ENCODE measurements around the gene CAMKMT. TPM values are rescaled to one million over a fixed set of nuclear protein-coding genes. Genes with fewer than 3 reads are reported as not detected.
A peak's percentile ranks its signal among the peaks of the same experiment; 100 is the strongest.

Gene CAMKMT
- total RNA-seq, 6 donors from 2014 or later, result 7.7 to 17.8 (median 12.2) TPM

DNA sequence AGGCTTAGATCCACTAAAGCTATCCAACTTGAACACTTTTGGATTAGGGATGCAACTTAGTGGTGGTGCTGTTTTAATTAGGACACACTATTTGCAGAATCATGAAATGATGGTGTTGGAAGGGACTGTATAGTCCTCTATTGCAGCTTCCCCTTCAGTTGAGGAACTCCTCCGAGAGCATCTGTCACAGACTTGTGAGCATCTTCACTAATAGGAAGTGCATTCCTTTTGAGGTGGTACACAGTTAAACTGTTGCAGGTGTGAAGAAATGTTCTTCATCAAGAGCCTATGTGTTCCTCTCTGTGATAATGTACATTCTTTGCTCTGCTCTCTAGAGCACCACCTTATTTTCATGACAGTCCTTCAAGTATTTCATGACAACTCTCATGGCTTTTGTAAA is 197.4 kb downstream of the CAMKMT start:
- H3K27ac ChIP-seq, result no peak overlapping the region
- TF ChIP-seq CTCF (IDR thresholded peaks at IDR 0.05) (no peak), POLR2A (IDR thresholded peaks at IDR 0.05) (no peak), EP300 (IDR thresholded peaks at IDR 0.05) (no peak), POLR2AphosphoS5 (IDR thresholded peaks at IDR 0.05) (no peak)
- no peaks in the 10 kb centered on the region for H3K27me3 ChIP-seq
- DNase-seq (no peak), ATAC-seq (ENCODE audit: low FRiP score in 2 of 2) (no peak)
- WGBS, 2 donors, result 65 to 70% methylated on average over 1 of the region's 1 CpG
- H3K9me3 ChIP-seq, result no peaks in the 10 kb centered on the region
- no peaks in the 10 kb centered on the region for H3K36me3 ChIP-seq
- H3K4me1 ChIP-seq, result no peaks in the 10 kb centered on the region
- H3K4me3 ChIP-seq, result no peak overlapping the region

GRCh38 chr2:44560352-44560751 is 198.6 kb downstream of the CAMKMT start:
- no peak overlapping the region for H3K4me3 ChIP-seq
- TF ChIP-seq CTCF (IDR thresholded peaks at IDR 0.05) (peak in 1 of 6 experiments; percentile 11), POLR2AphosphoS5 (IDR thresholded peaks at IDR 0.05) (no peak), POLR2A (IDR thresholded peaks at IDR 0.05) (no peak), EP300 (IDR thresholded peaks at IDR 0.05) (no peak)
- H3K27me3 ChIP-seq, result no peaks in the 10 kb centered on the region
- no peaks in the 10 kb centered on the region for H3K9me3 ChIP-seq
- no peaks in the 10 kb centered on the region for H3K4me1 ChIP-seq
- no peaks in the 10 kb centered on the region for H3K36me3 ChIP-seq
- no peak overlapping the region for H3K27ac ChIP-seq
- ATAC-seq (ENCODE audit: low FRiP score in 2 of 2) (no peak), DNase-seq (no peak)
- WGBS, 2 donors, result 85 to 86% methylated on average over 4 of the region's 4 CpGs

GRCh38 chr2:44560941-44561340 is 199.2 kb downstream of the CAMKMT start:
- no peak overlapping the region for H3K27ac ChIP-seq
- H3K4me1 ChIP-seq, result no peaks in the 10 kb centered on the region
- no peak for TF ChIP-seq EP300 (IDR thresholded peaks at IDR 0.05)
- no peak for TF ChIP-seq CTCF (IDR thresholded peaks at IDR 0.05)
- no peak for TF ChIP-seq POLR2A (IDR thresholded peaks at IDR 0.05)
- no peak for TF ChIP-seq POLR2AphosphoS5 (IDR thresholded peaks at IDR 0.05)
- H3K36me3 ChIP-seq, result no peaks in the 10 kb centered on the region
- WGBS, 2 donors, result 64 to 76% methylated on average over 1 of the region's 1 CpG
- H3K27me3 ChIP-seq, result no peaks in the 10 kb centered on the region
- H3K9me3 ChIP-seq, result no peaks in the 10 kb centered on the region
- DNase-seq, result no peak
- no peak for ATAC-seq (ENCODE audit: low FRiP score in 2 of 2)
- no peak overlapping the region for H3K4me3 ChIP-seq

GRCh38 chr2:44562737-44563136 is 201.0 kb downstream of the CAMKMT start:
- Histone ChIP-seq H3K4me3 (no peak overlapping the region), H3K27me3 (no peaks in the 10 kb centered on the region), H3K4me1 (no peaks in the 10 kb centered on the region), H3K9me3 (no peaks in the 10 kb centered on the region), H3K27ac (no peak overlapping the region), H3K36me3 (no peaks in the 10 kb centered on the region)
- 92 to 93% methylated on average over 5 of the region's 5 CpGs for WGBS, 2 donors
- ATAC-seq (ENCODE audit: low FRiP score in 2 of 2) (no peak), DNase-seq (no peak)
- no peak for TF ChIP-seq POLR2AphosphoS5 (IDR thresholded peaks at IDR 0.05)
- TF ChIP-seq EP300 (IDR thresholded peaks at IDR 0.05), result no peak
- no peak for TF ChIP-seq CTCF (IDR thresholded peaks at IDR 0.05)
- no peak for TF ChIP-seq POLR2A (IDR thresholded peaks at IDR 0.05)

DNA sequence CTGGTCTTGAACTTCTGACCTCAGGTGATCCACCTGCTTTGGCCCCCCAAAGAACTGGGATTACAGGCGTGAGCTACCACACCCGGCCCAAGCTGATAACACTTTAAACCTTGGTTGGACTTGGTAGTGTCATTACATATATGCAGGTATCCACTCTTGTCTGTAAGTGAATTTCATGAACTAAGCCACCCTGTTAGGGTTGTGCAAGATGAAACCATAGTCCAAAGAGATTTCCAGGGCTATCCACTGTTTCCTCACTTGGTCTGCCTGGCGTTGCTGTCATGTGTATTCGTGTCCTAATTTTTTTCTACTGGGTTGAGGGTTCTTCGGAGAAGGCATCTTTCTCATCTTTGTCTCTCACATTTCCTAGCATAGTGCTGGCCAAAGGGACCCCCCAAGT is 203.0 kb downstream of the CAMKMT start:
- no peak for TF ChIP-seq CTCF (IDR thresholded peaks at IDR 0.05)
- TF ChIP-seq POLR2AphosphoS5 (IDR thresholded peaks at IDR 0.05), result no peak
- no peak for TF ChIP-seq EP300 (IDR thresholded peaks at IDR 0.05)
- no peak for TF ChIP-seq POLR2A (IDR thresholded peaks at IDR 0.05)
- H3K4me3 ChIP-seq, result no peak overlapping the region
- ATAC-seq (ENCODE audit: low FRiP score in 2 of 2) (no peak), DNase-seq (no peak)
- no peaks in the 10 kb centered on the region for H3K36me3 ChIP-seq
- H3K9me3 ChIP-seq, result no peaks in the 10 kb centered on the region
- no peaks in the 10 kb centered on the region for H3K4me1 ChIP-seq
- no peak overlapping the region for H3K27ac ChIP-seq
- 96% methylated on average over 5 of the region's 5 CpGs for WGBS, 2 donors
- H3K27me3 ChIP-seq, result no peaks in the 10 kb centered on the region
